IMR-90 (cell line): ENCODE measurements around the gene TTLL8. TPM values are rescaled to one million over a fixed set of nuclear protein-coding genes. Genes with fewer than 3 reads are reported as not detected.

Experiments used
- ATAC-seq: fragments of 200-7000 bp; cut with Tn5 transposase; 2 replicates; pipeline ENCODE4 v1.9.1; 2020; ENCODE audit warnings: low read depth, mild to moderate bottlenecking, moderate library complexity
- BruUV-seq: library from RNA; stranded (reverse); fragments of 400-500 nt; replicated peaks from 2 replicates; lab custom pipeline; 2021; lab: Mats Ljungman, UMichigan
- CTCF ChIA-PET: fragments of 300-600 bp; formaldehyde crosslinking; extraction: SDS; loops from one replicate; lab custom pipeline; 2021; ENCODE audit warnings: antibody characterized with exemption; lab: Yijun Ruan, JAX
- POLR2A ChIA-PET: fragments of 300-600 bp; sonication (Branson Sonifier 250); formaldehyde crosslinking; loops from one replicate; lab custom pipeline; 2022; ENCODE audit warnings: antibody characterized with exemption; ENCODE audit not compliant: unreplicated experiment; lab: Charles Lee
- DNase-seq: peaks from one replicate; pipeline ENCODE4 v3.0.0; 2013
- H2AFZ ChIP-seq: replicated peaks from 2 replicates; pipeline ENCODE3; 2013; ENCODE audit warnings: low read length, mild to moderate bottlenecking; ENCODE audit not compliant: poor library complexity
- H2AK5ac ChIP-seq: 2 replicates; pipeline ENCODE4 v1.6.1; 2013; ENCODE audit warnings: low read depth, low read length, inconsistent platforms
- H2AK9ac ChIP-seq: replicated peaks from 2 replicates; pipeline ENCODE3; 2013; ENCODE audit warnings: mild to moderate bottlenecking, low read depth, low read length, moderate library complexity; ENCODE audit not compliant: poor library complexity
- H2BK120ac ChIP-seq: 2 replicates; pipeline ENCODE4 v1.6.1; 2013; ENCODE audit warnings: low read depth, low read length, inconsistent platforms
- H2BK15ac ChIP-seq: 3 replicates; pipeline ENCODE4 v1.6.1; 2013; ENCODE audit warnings: low read depth, low read length, inconsistent platforms
- H2BK20ac ChIP-seq: 2 replicates; pipeline ENCODE4 v1.6.1; 2013; ENCODE audit warnings: low read depth, mild to moderate bottlenecking, inconsistent platforms, low read length, moderate library complexity
- H2BK5ac ChIP-seq: 2 replicates; pipeline ENCODE4 v1.6.1; 2013; ENCODE audit warnings: mild to moderate bottlenecking, low read depth, low read length, inconsistent platforms; ENCODE audit not compliant: poor library complexity, severe bottlenecking
- H3K14ac ChIP-seq: replicated peaks from 2 replicates; pipeline ENCODE4 v1.6.1; 2013; ENCODE audit warnings: low read depth, low read length, inconsistent platforms
- H3K18ac ChIP-seq: 2 replicates; pipeline ENCODE4 v1.6.1; 2013; ENCODE audit warnings: low read depth, low read length, control low read depth
- H3K23ac ChIP-seq: 2 replicates; pipeline ENCODE4 v1.6.1; 2013; ENCODE audit warnings: low read depth, low read length, inconsistent platforms
- H3K27ac ChIP-seq: 2 replicates; pipeline ENCODE4 v1.5.1; 2013; ENCODE audit warnings: mild to moderate bottlenecking, control low read depth, low read length; ENCODE audit not compliant: insufficient read depth
- H3K27me3 ChIP-seq: 2 replicates; pipeline ENCODE4 v1.6.1; 2013; ENCODE audit warnings: low read length; ENCODE audit not compliant: control insufficient read depth, insufficient read depth
- H3K36me3 ChIP-seq: 2 replicates; pipeline ENCODE4 v1.6.1; 2013; ENCODE audit warnings: low read length, mixed read lengths; ENCODE audit not compliant: control insufficient read depth, insufficient read depth
- H3K4ac ChIP-seq: 2 replicates; pipeline ENCODE4 v1.6.1; 2013; ENCODE audit warnings: low read depth, low read length, inconsistent platforms
- H3K4me1 ChIP-seq: 2 replicates; pipeline ENCODE4 v1.6.1; 2013; ENCODE audit warnings: low read length, mixed read lengths; ENCODE audit not compliant: control insufficient read depth, insufficient read depth
- H3K4me2 ChIP-seq: 2 replicates; pipeline ENCODE4 v1.6.1; 2013; ENCODE audit warnings: low read depth, mild to moderate bottlenecking, control low read depth, low read length, moderate library complexity
- H3K4me3 ChIP-seq: 2 replicates; pipeline ENCODE4 v1.5.1; 2013; ENCODE audit warnings: low read depth, mild to moderate bottlenecking, control low read depth, low read length, moderate library complexity; ENCODE audit not compliant: insufficient read depth
- H3K56ac ChIP-seq: 2 replicates; pipeline ENCODE4 v1.6.1; 2013; ENCODE audit warnings: low read length, inconsistent platforms; ENCODE audit not compliant: insufficient read depth; ENCODE audit errors: extremely low read depth
- H3K79me1 ChIP-seq, 2 experiments: 2 replicates each; pipeline ENCODE4 v1.6.1; 2013; ENCODE audit warnings: low read length in 2 of 2, inconsistent platforms in 1 of 2, low read depth in 1 of 2
- H3K9ac ChIP-seq: 2 replicates; pipeline ENCODE4 v1.6.1; 2013; ENCODE audit warnings: low read depth, low read length, control low read depth
- H3K9me1 ChIP-seq: 2 replicates; pipeline ENCODE4 v1.6.1; 2013; ENCODE audit warnings: low read length, inconsistent platforms; ENCODE audit not compliant: insufficient read depth
- H3K9me3 ChIP-seq: 2 replicates; pipeline ENCODE4 v1.6.1; 2013; ENCODE audit warnings: low read length; ENCODE audit not compliant: control insufficient read depth, insufficient read depth
- H4K20me1 ChIP-seq: 2 replicates; pipeline ENCODE4 v1.6.1; 2013; ENCODE audit warnings: low read length, inconsistent platforms; ENCODE audit not compliant: insufficient read depth
- H4K5ac ChIP-seq: 2 replicates; pipeline ENCODE4 v1.6.1; 2013; ENCODE audit warnings: mild to moderate bottlenecking, low read depth, low read length, control low read depth
- H4K8ac ChIP-seq, 2 experiments: 2 replicates each; pipeline ENCODE4 v1.6.1; 2013; ENCODE audit warnings: low read depth in 2 of 2, low read length in 2 of 2, control low read depth in 1 of 2, inconsistent platforms in 1 of 2
- H4K91ac ChIP-seq: 2 replicates; pipeline ENCODE4 v1.6.1; 2013; ENCODE audit warnings: low read depth, low read length, inconsistent platforms; ENCODE audit not compliant: insufficient read depth
- BHLHE40 ChIP-seq: fragments of 150-350 bp; IDR thresholded peaks from 2 replicates; pipeline ENCODE4 v1.6.1; 2016; ENCODE audit warnings: mild to moderate bottlenecking, low read depth, low read length
- CEBPB ChIP-seq: IDR thresholded peaks from 2 replicates; pipeline ENCODE4 v1.6.1; 2012; ENCODE audit warnings: low read depth, low read length, improper control_type of control experiment
- CHD1 ChIP-seq: IDR thresholded peaks from 2 replicates; pipeline ENCODE4 v1.6.1; 2012; ENCODE audit warnings: low read depth, low read length, improper control_type of control experiment
- FOS ChIP-seq: fragments of 150-350 bp; IDR thresholded peaks from 2 replicates; pipeline ENCODE4 v1.6.1; 2016; ENCODE audit warnings: low read depth, low read length
- MAFK ChIP-seq: IDR thresholded peaks from 2 replicates; pipeline ENCODE4 v1.6.1; 2012; ENCODE audit warnings: low read depth, low read length, improper control_type of control experiment
- NFE2L2 ChIP-seq: fragments of 150-350 bp; IDR thresholded peaks from 2 replicates; pipeline ENCODE4 v1.6.1; 2016; ENCODE audit warnings: low read depth, mild to moderate bottlenecking, low read length
- POLR2A ChIP-seq: IDR thresholded peaks from 2 replicates; pipeline ENCODE4 v1.6.1; 2012; ENCODE audit warnings: mild to moderate bottlenecking, low read depth, low read length
- RCOR1 ChIP-seq: IDR thresholded peaks from 2 replicates; pipeline ENCODE4 v1.6.1; 2012; ENCODE audit warnings: mild to moderate bottlenecking, low read length, improper control_type of control experiment; ENCODE audit not compliant: insufficient replicate concordance
- SMC3 ChIP-seq: fragments of 150-350 bp; IDR thresholded peaks from 2 replicates; pipeline ENCODE4 v1.6.1; 2016; ENCODE audit warnings: low read depth, mild to moderate bottlenecking, antibody characterized with exemption, low read length, moderate library complexity
- WGBS, 2 experiments: methylation state at CpG; one replicate each; pipeline versions ENCODE4 v1.1.5 to v1.1.7; 2013; ENCODE audit warnings: missing lambda C conversion rate in 2 of 2; ENCODE audit not compliant: insufficient read length in 1 of 2; ENCODE audit errors: extremely low coverage in 2 of 2; 5-methylcytosine and 5-hydroxymethylcytosine counted together
- dilution Hi-C: fragments of 300-500 bp; cut with HindIII; formaldehyde crosslinking; loops from one replicate; pipeline ENCODE4 v1.14.3; 2018; ENCODE audit warnings: low sequenced_read_pairs; ENCODE audit not compliant: unreplicated experiment
- in situ Hi-C: fragments of 300-500 bp; cut with MboI; formaldehyde crosslinking; loops from 3 replicates; pipeline ENCODE4 v1.14.3; 2019; ENCODE audit warnings: low sequenced_read_pairs, inconsistent platforms, mixed read lengths
- intact Hi-C: fragments of 100-400 bp; cut with micrococcal nuclease; formaldehyde crosslinking; loops from 2 replicates; pipeline ENCODE4 v1.10.0; 2022
- polyA plus RNA-seq, 3 experiments: library from polyadenylated mRNA; depleted of rRNA; stranded (reverse); fragments of >200 nt; gene quantifications; 2 replicates each; pipeline ENCODE4 v1.2.3, GENCODE V29; 2012; ENCODE audit warnings: low replicate concordance in 1 of 3
- total RNA-seq: library from RNA; depleted of rRNA; stranded (reverse); fragments of >200 nt; gene quantifications from 2 replicates; pipeline ENCODE4 v1.2.3, GENCODE V29; 2012
- TF ChIP-seq, protein P1 (sequence below): fragments of 150-350 bp; IDR thresholded peaks from 2 replicates; pipeline ENCODE4 v1.6.1; 2016; ENCODE audit warnings: low read depth, mild to moderate bottlenecking, low read length, moderate library complexity, borderline replicate concordance
- TF ChIP-seq, protein P2 (sequence below): fragments of 150-350 bp; IDR thresholded peaks from 2 replicates; pipeline ENCODE4 v1.6.1; 2017; ENCODE audit warnings: mild to moderate bottlenecking, antibody characterized with exemption, low read length, low read depth

TTLL8 gene
- total and polyA plus RNA-seq, 2 of the 4 experiments (the other 2 are of a cell fraction), result not detected

DNA sequence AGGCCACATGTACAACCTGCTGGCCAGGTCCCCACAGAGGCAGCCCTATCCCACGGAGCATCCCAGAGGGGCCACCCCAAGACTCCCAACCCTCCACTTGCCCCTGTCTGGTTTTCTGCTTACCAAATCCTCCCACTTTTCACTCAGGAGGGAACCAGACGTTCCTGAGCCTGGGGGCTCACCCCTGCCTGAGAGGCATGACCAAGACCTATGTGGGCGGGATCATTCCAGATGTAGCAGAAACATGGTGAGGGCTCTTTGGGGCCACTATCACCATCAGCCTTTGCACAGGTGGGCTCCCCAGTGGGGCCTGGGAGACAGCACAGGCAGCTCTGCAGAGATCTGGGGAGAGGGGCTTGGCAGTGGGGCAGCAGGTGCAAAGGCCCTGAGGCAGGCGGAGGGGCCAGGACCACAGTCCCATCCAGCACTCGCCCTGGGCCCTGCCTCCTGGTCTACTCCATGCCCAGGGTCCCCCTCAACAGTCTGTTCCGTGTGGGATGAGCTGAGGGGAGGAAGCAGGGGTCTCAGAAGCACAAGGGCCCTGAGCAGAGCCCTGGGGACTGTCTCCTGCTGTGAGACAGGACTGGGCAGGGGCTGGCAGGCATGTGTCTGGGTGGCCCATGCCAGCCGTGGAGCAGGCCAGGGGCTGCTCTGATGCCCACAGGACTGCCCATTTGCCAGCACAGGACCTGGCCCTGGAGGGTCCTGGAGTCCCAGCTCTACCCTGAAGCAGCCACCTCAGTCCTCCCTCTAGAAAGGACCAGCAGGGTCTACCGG is 88.2 kb downstream of the TTLL8 start:
- Histone ChIP-seq H3K9ac (no peak overlapping the region), H2BK5ac (peak overlapping the region; percentile 79), H2AK5ac (peak overlapping the region; percentile 99), H4K8ac (peak overlapping the region; percentile 3 to 95; a peak in 1 of 4 replicates), H3K18ac (peak overlapping the region; percentile 0; the same call in 1 of the 2 replicates), H3K9me1 (peaks cover 18% of the 10 kb centered on the region), H3K79me1 (peaks cover 15 to 38% of the 10 kb centered on the region in 2 experiments; a peak in 3 of 4 replicates), H4K20me1 (no peaks in the 10 kb centered on the region; the same call in 1 of the 2 replicates), H3K14ac (peak overlapping the region; percentile 87), H3K27ac (peak overlapping the region; percentile 22), H2AFZ (no peak overlapping the region), H3K36me3 (peaks cover 3% of the 10 kb centered on the region; the same call in 1 of the 2 replicates), H3K4ac (peak overlapping the region; percentile 93), H3K56ac (no peak overlapping the region), H3K4me1 (peaks cover 26% of the 10 kb centered on the region), H2AK9ac (peak overlapping the region; percentile 62), H3K27me3 (no peaks in the 10 kb centered on the region), H3K4me2 (no peak overlapping the region), H3K9me3 (no peaks in the 10 kb centered on the region), H4K91ac (peak overlapping the region; percentile 73), H2BK15ac (peak overlapping the region; percentile 52; the same call in 2 of the 3 replicates), H4K5ac (peak overlapping the region; percentile 26; the same call in 1 of the 2 replicates), H2BK120ac (peak overlapping the region; percentile 85), H2BK20ac (peak overlapping the region; percentile 89), H3K4me3 (no peak overlapping the region), H3K23ac (no peak overlapping the region)
- ATAC-seq (no peak), DNase-seq (no peak)
- no CpG with 5 or more reads among the region's 8 CpGs for WGBS, 2 experiments
- dilution Hi-C loops, result no loop called here
- no TSS peak for BruUV-seq
- ChIA-PET CTCF (no interaction called here), POLR2A (interaction anchor here (0.9 kb wide), 1 partner anchor 18 kb away, joined by 4 read pairs; no protein-coding TSS in a partner anchor)
- intact Hi-C loops, result loop anchor here (10.0 kb wide), 1 partner anchor 235 kb away; the partner anchor contains the start of gene SELENOO
- TF ChIP-seq, protein P1, sequence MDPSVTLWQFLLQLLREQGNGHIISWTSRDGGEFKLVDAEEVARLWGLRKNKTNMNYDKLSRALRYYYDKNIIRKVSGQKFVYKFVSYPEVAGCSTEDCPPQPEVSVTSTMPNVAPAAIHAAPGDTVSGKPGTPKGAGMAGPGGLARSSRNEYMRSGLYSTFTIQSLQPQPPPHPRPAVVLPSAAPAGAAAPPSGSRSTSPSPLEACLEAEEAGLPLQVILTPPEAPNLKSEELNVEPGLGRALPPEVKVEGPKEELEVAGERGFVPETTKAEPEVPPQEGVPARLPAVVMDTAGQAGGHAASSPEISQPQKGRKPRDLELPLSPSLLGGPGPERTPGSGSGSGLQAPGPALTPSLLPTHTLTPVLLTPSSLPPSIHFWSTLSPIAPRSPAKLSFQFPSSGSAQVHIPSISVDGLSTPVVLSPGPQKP, result no peak
- TF ChIP-seq CHD1 (no peak), RCOR1 (no peak), NFE2L2 (no peak), FOS (no peak), CEBPB (no peak), BHLHE40 (no peak), POLR2A (no peak), MAFK (no peak), SMC3 (no peak)
- TF ChIP-seq, protein P2, sequence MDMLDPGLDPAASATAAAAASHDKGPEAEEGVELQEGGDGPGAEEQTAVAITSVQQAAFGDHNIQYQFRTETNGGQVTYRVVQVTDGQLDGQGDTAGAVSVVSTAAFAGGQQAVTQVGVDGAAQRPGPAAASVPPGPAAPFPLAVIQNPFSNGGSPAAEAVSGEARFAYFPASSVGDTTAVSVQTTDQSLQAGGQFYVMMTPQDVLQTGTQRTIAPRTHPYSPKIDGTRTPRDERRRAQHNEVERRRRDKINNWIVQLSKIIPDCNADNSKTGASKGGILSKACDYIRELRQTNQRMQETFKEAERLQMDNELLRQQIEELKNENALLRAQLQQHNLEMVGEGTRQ, result no peak
- in situ Hi-C loops, result no loop called here
